ENCODE data around the gene AIPL1.

Gene AIPL1

GRCh38 chr17:6430769-6431168 lies 4.2 kb downstream of the AIPL1 start:
- Histone ChIP-seq H3K9me3 (replicated peaks; ENCODE audit: insufficient read depth, low read length) (no peaks in the 10 kb centered on the region), H4K20me1 (ENCODE audit: insufficient read depth, low read length) (no peaks in the 10 kb centered on the region), H3K9me2 (replicated peaks; ENCODE audit: insufficient read depth, low read length) (no peaks in the 10 kb centered on the region), H3K4me1 (ENCODE audit: low read length) (peaks cover 13% of the 10 kb centered on the region), H3K79me2 (ENCODE audit: low read length) (no peaks in the 10 kb centered on the region), H3K9ac (ENCODE audit: low read length) (no peak overlapping the region), H3K27ac (ENCODE audit: low read length) (no peak overlapping the region), H3K4me3 (ENCODE audit: low read length) (no peak overlapping the region), H3K27me3 (replicated peaks; ENCODE audit: insufficient read depth, low read length) (peaks cover 59% of the 10 kb centered on the region), H3K4me2 (ENCODE audit: low read depth, low read length) (no peak overlapping the region), H3K36me3 (replicated peaks; ENCODE audit: insufficient read depth, low read length) (no peaks in the 10 kb centered on the region), H2AFZ (ENCODE audit: low read length) (no peak overlapping the region), H3F3A (ENCODE audit: insufficient read depth, low read length) (peaks cover 7% of the 10 kb centered on the region)
- TF ChIP-seq CTCF (IDR thresholded peaks at IDR 0.05; ENCODE audit: low read length) = peak; percentile 21; the same call in 1 of the 2 replicates
- TF ChIP-seq EZH2phosphoT487 (IDR thresholded peaks at IDR 0.05; ENCODE audit: low read length) = no peak
- DNase-seq = no peak

- no peak for DNase-seq
- Histone ChIP-seq H3K79me2 (ENCODE audit: low read length) (no peaks in the 10 kb centered on the region), H3K27me3 (replicated peaks; ENCODE audit: insufficient read depth, low read length) (peaks cover 66% of the 10 kb centered on the region), H3K36me3 (replicated peaks; ENCODE audit: insufficient read depth, low read length) (no peaks in the 10 kb centered on the region), H3K27ac (ENCODE audit: low read length) (no peak overlapping the region), H3K9ac (ENCODE audit: low read length) (no peak overlapping the region), H4K20me1 (ENCODE audit: insufficient read depth, low read length) (no peaks in the 10 kb centered on the region), H3K9me3 (replicated peaks; ENCODE audit: insufficient read depth, low read length) (no peaks in the 10 kb centered on the region), H3K4me1 (ENCODE audit: low read length) (peaks cover 13% of the 10 kb centered on the region), H3K4me2 (ENCODE audit: low read depth, low read length) (no peak overlapping the region), H3K9me2 (replicated peaks; ENCODE audit: insufficient read depth, low read length) (no peaks in the 10 kb centered on the region), H2AFZ (ENCODE audit: low read length) (no peak overlapping the region), H3K4me3 (ENCODE audit: low read length) (no peak overlapping the region), H3F3A (ENCODE audit: insufficient read depth, low read length) (peaks cover 7% of the 10 kb centered on the region)
- TF ChIP-seq EZH2 (optimal IDR thresholded peaks at IDR 0.05; ENCODE audit: low read depth, low read length) = no peak
- TF ChIP-seq EZH2phosphoT487 (IDR thresholded peaks at IDR 0.05; ENCODE audit: low read length) = no peak
- no peak for TF ChIP-seq CTCF (IDR thresholded peaks at IDR 0.05; ENCODE audit: low read length)
Measured at GRCh38 chr17:6429266-6429665, 5.7 kb downstream of the AIPL1 start.

- Histone ChIP-seq H4K20me1 (ENCODE audit: insufficient read depth, low read length) (no peaks in the 10 kb centered on the region), H3K9ac (ENCODE audit: low read length) (no peak overlapping the region), H3F3A (ENCODE audit: insufficient read depth, low read length) (peaks cover 7% of the 10 kb centered on the region), H3K9me3 (replicated peaks; ENCODE audit: insufficient read depth, low read length) (no peaks in the 10 kb centered on the region), H3K27me3 (replicated peaks; ENCODE audit: insufficient read depth, low read length) (peaks cover 69% of the 10 kb centered on the region), H3K4me3 (ENCODE audit: low read length) (no peak overlapping the region), H3K79me2 (ENCODE audit: low read length) (no peaks in the 10 kb centered on the region), H3K9me2 (replicated peaks; ENCODE audit: insufficient read depth, low read length) (no peaks in the 10 kb centered on the region), H3K27ac (ENCODE audit: low read length) (no peak overlapping the region), H3K36me3 (replicated peaks; ENCODE audit: insufficient read depth, low read length) (no peaks in the 10 kb centered on the region), H2AFZ (ENCODE audit: low read length) (no peak overlapping the region), H3K4me1 (ENCODE audit: low read length) (peaks cover 13% of the 10 kb centered on the region), H3K4me2 (ENCODE audit: low read depth, low read length) (peak overlapping the region; percentile 48; the same call in 1 of the 2 replicates)
- no peak for TF ChIP-seq CTCF (IDR thresholded peaks at IDR 0.05; ENCODE audit: low read length)
- no peak for TF ChIP-seq EZH2phosphoT487 (IDR thresholded peaks at IDR 0.05; ENCODE audit: low read length)
- TF ChIP-seq EZH2 (optimal IDR thresholded peaks at IDR 0.05; ENCODE audit: low read depth, low read length) = no peak
- DNase-seq = no peak
Measured at GRCh38 chr17:6428207-6428965, 6.5 kb downstream of the AIPL1 start.
